GM18873 (cell line): ENCODE data around the gene CCDC3.
"Not testable (repeated sequence)": the region's sequence is repeated elsewhere in the genome, so short reads cannot be mapped to it uniquely, and the experiment has no call there.

Experiments used
- ATAC-seq: cut with Tn5 transposase; IDR thresholded peaks from one replicate; pipeline ENCODE4 v1.9.1; 2021; ENCODE audit warnings: mild to moderate bottlenecking, moderate library complexity, moderate number of reproducible peaks; ENCODE audit not compliant: unreplicated experiment, low FRiP score

Gene CCDC3

GRCh38 chr10:13001041-13001886 lies at the start of gene CCDC3:
TSS of gene CCDC3 (minus strand) at chr10:13001713. CDS start at chr10:13001570, 143 bp downstream.
- no peak for ATAC-seq

DNA sequence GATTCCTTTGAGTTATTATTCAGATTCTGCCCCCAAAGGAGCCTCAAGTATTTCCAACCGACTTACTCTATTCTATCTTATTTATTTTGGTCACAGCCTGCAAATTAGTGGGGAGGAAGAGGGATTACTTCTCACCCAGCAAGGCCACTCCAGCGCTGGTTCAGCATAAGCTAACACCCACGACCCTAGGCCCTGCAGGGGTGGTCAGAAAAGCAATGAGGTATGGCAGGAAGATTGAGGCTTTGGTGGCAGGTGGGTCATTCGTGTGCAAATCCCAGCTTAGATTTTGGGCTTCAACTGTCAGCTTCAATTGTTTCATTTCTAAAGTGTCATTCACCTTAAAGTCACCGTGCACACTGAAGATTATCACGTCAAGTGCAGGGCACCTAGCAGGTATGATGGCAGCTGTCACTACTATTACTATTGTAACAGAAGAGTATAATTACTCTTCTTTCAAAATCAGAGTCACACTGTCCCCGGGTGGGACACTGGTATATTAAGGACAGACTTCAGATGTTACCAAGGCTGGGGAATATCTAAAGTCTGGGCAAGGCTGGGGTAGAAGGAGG lies 49.7 kb upstream of the CCDC3 start:
- ATAC-seq: no peak

GRCh38 chr10:13049774-13050420 lies 48.4 kb upstream of the CCDC3 start:
- no peak for ATAC-seq

- ATAC-seq: no peak
Observed at GRCh38 chr10:13048762-13049161, 47.2 kb upstream of the CCDC3 start.

DNA sequence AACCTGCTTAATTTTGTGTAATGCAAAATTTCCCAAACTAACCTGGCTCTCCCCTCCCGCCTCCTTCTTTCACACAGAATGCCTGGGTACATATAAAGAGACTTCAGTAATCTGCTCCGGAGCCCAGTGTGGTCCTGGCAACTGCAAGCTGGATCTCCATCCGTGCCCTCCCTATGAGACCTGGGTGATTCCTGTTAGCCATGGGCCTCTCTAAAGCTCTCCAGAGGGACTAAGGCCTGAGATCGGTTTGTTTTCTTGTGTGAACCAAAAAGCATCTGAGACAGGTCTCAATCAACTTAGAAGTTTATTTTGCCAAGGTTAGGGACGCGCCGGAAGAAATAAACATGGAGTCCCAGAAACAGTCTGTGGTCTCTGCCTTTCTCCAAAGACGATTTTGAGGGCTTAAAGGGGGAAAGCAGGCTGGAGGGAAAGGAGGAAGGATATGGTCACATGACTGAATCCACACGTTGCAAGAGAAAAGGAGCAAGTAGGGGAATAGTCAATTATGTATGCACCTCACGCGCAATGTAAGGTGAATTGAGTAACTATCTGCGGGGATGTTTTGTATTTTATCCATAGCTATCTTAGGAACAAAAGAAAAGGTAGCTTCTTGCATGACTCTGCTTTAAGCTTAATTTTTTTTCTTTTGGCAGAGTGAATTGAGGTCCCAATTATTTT lies 46.2 kb upstream of the CCDC3 start:
- no peak for ATAC-seq

DNA sequence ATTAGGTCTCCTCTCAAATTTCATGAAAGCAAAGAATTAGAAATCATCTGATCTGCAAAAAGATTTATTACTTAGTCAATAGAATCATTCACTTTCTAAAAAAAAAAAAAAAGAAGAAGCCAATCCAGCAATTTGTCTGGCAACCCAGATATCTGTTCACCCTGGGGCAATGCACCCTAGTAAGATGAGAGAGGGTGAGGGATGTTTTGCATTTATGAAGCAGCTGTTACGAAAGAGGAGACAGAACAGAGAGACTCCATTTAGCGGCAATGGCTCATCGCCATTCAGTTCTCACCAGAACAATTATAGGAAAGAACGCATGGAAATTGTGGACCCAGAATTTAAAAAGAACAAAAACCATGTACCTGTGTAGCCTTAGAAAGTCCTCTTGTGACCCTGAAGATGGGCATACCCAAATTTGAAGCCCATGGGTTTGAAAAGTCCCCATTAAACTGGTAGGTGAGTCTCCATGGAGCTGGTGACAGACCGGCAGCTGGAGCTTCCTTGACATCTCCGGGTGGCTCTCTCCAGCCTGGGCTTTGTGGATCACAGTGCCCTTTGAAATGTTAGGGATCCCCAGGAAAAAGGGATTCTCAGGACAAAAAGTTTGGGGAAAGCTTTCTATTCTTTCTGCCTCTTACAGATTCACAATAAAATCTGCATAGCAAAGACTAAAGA lies 45.5 kb upstream of the CCDC3 start:
- no peak for ATAC-seq

DNA sequence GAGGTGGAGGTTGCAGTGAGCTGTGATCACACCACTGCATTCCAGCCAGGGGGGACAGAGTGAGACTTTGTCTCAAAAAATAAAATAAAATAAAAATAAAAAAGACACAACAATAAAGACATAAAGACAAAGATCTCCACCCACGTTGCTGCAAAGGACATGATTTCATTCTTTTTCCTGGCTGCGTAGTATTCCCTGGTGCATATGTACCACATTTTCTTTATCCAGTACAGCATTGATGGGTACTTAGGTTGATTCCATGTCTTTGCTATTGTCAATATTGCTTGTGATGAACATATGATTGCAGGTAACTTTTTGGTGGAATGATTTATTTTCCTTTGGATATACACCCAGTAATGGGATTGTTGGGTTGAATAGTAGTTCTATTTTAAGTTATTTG lies 42.0 kb upstream of the CCDC3 start:
- ATAC-seq: no peak

- ATAC-seq: no peak
Observed at GRCh38 chr10:13039761-13040160, 38.2 kb upstream of the CCDC3 start.

GRCh38 chr10:13038391-13038790 lies 36.9 kb upstream of the CCDC3 start:
- ATAC-seq: no peak

GRCh38 chr10:13037832-13038231 lies 36.3 kb upstream of the CCDC3 start:
- no peak for ATAC-seq

- ATAC-seq: no peak
Observed at GRCh38 chr10:13036841-13037240, 35.3 kb upstream of the CCDC3 start.

DNA sequence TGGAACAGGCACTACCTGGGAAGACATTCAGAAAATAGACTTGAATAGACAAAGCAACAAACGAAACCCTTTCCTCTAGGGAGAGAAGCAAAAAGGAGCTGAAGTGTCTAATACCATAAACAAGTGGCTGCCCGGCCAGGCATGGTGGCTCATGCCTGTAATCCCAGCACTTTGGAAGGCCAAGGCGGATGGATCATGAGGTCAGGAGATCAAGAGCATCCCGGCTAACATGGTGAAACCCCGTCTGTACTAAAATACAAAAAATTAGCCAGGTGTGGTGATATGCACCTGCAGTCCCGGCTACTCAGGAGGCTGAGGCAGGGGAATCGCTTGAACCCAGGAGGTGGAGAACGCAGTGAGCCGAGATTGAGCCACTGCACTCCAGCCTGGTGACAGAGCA lies 34.2 kb upstream of the CCDC3 start:
- not testable (repeated sequence) for ATAC-seq

DNA sequence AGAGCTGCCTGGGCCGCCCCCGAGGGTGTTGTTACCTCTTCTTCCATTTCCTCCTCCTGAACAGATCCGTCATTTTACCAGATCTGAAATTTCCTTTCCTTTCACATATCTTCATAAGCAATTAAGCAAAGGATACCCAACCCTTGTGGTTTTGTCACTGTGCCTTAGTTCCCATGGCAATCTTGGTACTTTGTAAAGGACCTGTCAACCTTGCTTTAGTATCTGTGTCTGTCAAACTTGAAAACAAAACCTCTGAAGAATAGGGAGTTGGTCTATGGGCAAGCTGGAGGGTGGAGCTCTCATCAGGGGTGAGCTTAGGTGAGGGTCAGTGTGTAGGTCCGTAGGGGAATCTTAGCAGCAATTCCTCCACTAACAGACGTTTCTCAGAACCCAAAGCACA lies 25.4 kb upstream of the CCDC3 start:
- no peak for ATAC-seq

- ATAC-seq: no peak
Observed at GRCh38 chr10:13023754-13024153, 22.2 kb upstream of the CCDC3 start.

DNA sequence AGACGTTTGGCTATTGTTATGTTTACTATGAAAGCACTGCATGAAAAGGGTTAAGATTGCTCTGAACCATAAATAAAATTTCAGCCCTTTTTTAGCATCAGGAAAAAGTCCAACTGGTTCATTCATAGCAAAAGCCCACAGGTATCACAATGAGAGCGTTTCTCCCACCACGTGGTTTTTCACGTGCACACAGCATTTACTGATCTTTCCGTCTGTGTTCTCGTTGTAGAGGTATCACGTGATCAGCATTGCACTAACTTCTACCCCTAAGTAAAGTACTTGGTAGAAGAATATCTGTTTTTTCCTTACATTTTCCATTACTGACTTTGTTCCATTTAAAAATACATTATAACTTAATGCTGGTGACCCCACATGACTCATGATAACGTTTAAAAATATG lies 17.8 kb upstream of the CCDC3 start:
- ATAC-seq: no peak

DNA sequence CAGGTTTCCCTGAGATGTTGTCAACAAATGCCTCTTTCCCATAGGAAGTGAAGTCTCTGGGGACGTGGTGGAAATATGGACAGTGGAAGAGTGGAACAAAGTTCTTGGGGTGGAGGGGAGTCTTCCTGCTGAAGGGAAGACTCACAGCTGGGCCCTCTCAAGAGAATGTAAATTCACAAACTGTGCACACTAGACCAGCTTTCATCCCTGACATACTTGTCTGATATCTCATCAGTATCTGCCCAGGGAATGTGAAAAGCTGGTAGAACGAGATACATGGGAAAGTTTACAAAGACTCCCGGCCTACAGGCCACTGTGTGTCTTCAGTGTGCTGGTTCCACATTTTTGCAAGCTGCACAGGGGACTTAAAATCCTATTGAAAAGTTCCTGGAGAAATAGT lies 16.7 kb upstream of the CCDC3 start:
- no peak for ATAC-seq

DNA sequence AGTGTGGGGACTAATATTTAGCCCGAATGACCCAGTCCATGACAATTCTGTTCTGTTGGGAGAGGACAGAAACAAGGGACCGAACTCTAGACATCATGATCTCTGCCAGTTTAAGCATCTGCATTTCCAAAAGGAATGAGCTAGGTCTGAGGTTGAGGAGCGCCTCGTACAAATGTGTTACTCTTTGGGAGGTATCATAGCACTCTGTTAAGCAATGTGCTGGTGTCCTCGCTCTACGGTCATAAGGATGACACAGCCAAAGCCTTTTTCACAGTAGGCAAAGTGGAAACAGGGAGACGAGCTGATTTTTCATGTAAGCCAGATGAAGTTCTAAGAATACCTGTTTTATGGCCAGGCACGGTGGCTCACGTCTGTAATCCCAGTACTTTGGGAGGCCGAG lies 15.4 kb upstream of the CCDC3 start:
- ATAC-seq: no peak

- ATAC-seq: no peak
Observed at GRCh38 chr10:13016426-13016825, 14.9 kb upstream of the CCDC3 start.

- ATAC-seq: no peak
Observed at GRCh38 chr10:13006037-13006436, 4.5 kb upstream of the CCDC3 start.

DNA sequence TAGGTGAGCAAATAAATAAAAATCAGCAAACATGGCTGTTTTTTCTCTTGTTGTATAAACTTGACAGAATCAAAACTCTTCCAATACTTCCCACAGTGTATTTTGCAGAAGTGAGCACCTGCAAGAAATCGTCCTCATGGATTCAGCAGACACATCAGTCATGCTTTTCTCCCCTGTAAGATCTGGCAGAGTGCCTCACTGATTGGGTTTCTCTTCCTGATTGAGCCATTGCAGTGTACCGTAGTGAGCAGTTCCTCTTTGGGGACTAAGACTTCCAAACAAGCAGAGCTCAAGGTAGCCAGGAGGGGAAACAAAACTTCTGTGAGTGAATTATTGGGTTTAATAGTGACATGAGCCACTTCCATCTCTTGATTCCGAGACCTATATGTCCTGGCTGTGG lies 2.2 kb upstream of the CCDC3 start:
- ATAC-seq: no peak

DNA sequence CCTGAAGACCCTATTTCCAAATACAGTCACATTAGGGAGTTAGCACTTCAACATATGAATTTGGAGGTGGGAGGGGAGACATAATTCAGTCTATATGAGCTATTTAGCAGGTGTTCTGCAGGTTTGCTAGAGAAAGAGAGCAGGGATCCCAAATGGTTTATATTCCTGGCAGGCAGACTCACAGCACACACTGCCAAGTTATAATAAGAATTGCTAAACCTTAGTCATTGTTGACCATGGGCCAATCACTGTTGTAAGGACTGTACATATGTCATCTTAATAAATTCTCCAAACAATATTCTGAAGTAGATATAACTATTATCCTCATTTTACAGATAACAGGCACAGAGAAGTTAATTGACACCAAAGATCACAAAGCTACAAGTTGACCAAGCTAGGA lies 1.5 kb upstream of the CCDC3 start:
- ATAC-seq: no peak
